ENCODE measurements around the gene TMEM201.

GRCh38 chr1:9653210-9653490 is 64.4 kb downstream of the TMEM201 start:
- no peak for TF ChIP-seq CTCF (IDR thresholded peaks at IDR 0.05; ENCODE audit: low read depth, low read length, poor library complexity, severe bottlenecking)
- TF ChIP-seq EZH2phosphoT487 (IDR thresholded peaks at IDR 0.05; ENCODE audit: borderline replicate concordance, low read length) = no peak

Measured in DOHH2 (cell line).